ENCODE data around the gene AP1M2.

DNA sequence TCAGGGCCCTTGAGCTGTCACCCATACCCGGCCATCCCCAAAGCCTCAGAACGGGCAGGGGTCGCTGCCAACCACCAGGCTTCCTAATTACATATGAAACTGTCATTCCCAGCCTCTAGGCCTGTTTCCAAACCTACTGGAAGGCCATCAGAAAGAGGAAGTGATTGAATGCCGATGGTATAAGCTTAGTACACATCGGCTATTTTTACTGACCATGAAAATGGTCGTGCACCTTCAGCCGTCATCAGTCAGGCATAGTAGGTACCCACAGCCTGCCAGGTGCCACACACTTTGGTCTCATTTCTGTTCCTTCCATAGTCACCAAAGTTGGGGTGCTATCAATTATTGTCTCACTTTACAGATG lies 31.5 kb downstream of the AP1M2 start:
- TF ChIP-seq, protein P1, sequence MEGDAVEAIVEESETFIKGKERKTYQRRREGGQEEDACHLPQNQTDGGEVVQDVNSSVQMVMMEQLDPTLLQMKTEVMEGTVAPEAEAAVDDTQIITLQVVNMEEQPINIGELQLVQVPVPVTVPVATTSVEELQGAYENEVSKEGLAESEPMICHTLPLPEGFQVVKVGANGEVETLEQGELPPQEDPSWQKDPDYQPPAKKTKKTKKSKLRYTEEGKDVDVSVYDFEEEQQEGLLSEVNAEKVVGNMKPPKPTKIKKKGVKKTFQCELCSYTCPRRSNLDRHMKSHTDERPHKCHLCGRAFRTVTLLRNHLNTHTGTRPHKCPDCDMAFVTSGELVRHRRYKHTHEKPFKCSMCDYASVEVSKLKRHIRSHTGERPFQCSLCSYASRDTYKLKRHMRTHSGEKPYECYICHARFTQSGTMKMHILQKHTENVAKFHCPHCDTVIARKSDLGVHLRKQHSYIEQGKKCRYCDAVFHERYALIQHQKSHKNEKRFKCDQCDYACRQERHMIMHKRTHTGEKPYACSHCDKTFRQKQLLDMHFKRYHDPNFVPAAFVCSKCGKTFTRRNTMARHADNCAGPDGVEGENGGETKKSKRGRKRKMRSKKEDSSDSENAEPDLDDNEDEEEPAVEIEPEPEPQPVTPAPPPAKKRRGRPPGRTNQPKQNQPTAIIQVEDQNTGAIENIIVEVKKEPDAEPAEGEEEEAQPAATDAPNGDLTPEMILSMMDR (IDR thresholded peaks at IDR 0.05) = no peak
- TF ChIP-seq POLR2A (IDR thresholded peaks at IDR 0.05) (no peak), POLR2AphosphoS5 (IDR thresholded peaks at IDR 0.05; ENCODE audit: insufficient read depth in 1 of 2, low read depth in 1 of 2) (no peak)
